SJSA1 (cell line): ENCODE measurements around the gene SOX9. TPM values are rescaled to one million over a fixed set of nuclear protein-coding genes. Genes with fewer than 3 reads are reported as not detected.
A peak's percentile ranks its signal among the peaks of the same experiment; 100 is the strongest.

Experiments
- DNase-seq, 2 experiments: peaks; one replicate each; pipeline ENCODE4 v3.0.0-alpha.2; 2015 to 2020; ENCODE audit warnings: low spot score in 2 of 2, low read depth in 1 of 2
- H3K27ac ChIP-seq: fragments of 250-450 bp; sonication (Bioruptor Pico); 2 replicates; pipeline ENCODE4 v1.5.1; 2020; ENCODE audit warnings: mild to moderate bottlenecking, moderate library complexity
- H3K27me3 ChIP-seq: fragments of 250-450 bp; sonication (Bioruptor Pico); replicated peaks from 2 replicates; pipeline ENCODE4 v1.5.1; 2020; ENCODE audit warnings: mild to moderate bottlenecking, moderate library complexity
- H3K36me3 ChIP-seq: fragments of 250-450 bp; sonication (Bioruptor Pico); 2 replicates; pipeline ENCODE4 v1.5.1; 2020; ENCODE audit warnings: mild to moderate bottlenecking
- H3K4me1 ChIP-seq: fragments of 250-450 bp; sonication (Bioruptor Pico); replicated peaks from 2 replicates; pipeline ENCODE4 v1.6.1; 2021; ENCODE audit warnings: mild to moderate bottlenecking
- H3K4me3 ChIP-seq: fragments of 250-450 bp; sonication (Bioruptor Pico); 2 replicates; pipeline ENCODE4 v1.5.1; 2020; ENCODE audit warnings: mild to moderate bottlenecking
- H3K9me3 ChIP-seq: fragments of 250-450 bp; sonication (Bioruptor Pico); replicated peaks from 2 replicates; pipeline ENCODE4 v1.5.1; 2020; ENCODE audit warnings: mild to moderate bottlenecking
- total RNA-seq: library from RNA; depleted of rRNA; stranded (reverse); fragments of >200 nt; shearing (Covaris generic); gene quantifications from 2 replicates; pipeline ENCODE4 v1.2.3, GENCODE V29; 2014

The SOX9 gene
- total RNA-seq, 1 experiment from 2014 or later: 2.9 TPM

DNA sequence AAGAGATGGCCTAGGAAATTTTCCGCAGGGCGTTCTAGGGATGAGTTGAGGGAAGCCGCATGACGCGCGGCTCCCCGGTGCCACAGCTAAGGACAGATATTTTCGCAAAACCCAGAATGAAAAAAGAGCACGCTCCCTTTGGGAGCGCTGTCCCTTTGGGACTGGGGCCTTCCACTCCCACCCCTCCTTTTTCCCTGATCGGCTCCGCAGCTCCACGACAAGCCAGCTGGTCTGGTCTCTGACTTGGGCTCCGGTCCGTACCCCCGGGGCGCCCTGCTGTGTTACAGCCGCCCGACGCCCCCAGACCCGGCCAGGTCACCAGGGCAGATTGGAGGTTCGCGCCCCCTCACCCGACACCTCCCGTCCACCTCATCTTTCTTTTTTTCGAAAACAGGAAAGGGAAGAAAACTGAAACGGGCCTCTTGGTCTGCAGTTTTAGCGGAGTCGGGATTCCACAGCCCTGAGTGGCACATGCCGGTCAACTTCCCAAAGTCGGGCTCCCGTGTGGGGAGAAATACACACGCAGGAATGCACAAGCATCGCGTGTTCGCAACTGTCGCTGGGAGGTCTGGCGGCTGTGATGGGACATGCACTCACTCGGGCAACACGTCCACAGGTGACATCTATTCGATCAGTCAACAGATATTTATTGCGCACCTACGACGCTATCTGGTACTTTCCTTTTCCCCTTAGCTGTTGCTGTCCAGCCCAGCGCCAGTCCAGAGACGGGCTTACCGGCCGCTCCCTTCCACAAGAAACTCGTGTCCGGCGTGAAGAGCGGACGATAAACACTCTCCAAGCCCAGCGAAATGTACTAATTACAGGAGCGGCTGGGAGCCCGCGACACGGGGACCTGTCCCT lies 3.9 kb upstream of the SOX9 start:
- DNase-seq: no peak
- H3K4me3 ChIP-seq: no peak overlapping the region
- H3K27me3 ChIP-seq: 0 out of 2 replicates have a peak, but pooled peaks cover 4% of the 10 kb centered on the region
- no peak overlapping the region for H3K27ac ChIP-seq
- peaks cover 15% of the 10 kb centered on the region for H3K4me1 ChIP-seq
- H3K36me3 ChIP-seq: no peaks in the 10 kb centered on the region
- H3K9me3 ChIP-seq: no peaks in the 10 kb centered on the region

DNA sequence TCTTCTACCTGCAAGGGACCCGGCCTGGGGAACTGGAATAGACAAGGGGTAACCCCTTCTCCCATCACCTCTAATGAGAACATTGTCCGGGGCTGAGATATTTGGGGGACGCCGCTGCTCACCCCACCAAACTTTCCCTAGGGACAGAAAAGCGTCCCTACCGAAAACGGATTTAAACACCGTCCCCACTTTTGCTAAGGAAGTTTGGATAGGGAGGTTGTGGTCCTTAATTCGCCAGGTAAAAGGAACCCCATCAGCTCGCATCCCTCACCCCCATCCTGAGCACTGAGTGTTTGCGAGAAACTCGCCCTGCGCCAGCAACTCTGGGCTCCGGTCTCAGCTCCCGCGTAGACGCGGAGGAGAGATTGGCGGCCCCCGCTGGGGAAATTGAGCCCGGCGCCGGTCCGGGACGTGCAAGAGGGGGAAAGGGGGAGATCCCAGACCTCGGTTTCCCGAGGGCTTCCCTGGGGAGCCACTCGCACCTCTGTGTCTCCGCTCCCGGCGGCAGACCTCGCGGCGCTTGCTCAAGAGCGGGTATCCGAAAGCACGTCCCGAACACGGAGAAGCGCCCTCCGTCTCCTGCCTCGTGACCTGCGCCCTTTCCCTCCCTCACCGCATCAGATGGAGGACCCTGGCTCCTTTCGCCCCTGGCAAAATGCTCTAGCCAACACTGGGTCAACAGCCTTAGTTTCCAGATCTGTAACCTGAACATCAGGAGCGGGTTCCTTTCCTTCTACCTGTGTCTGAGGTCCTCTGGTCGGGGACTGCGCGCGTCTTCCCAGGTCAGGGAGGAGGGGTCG lies 3.1 kb upstream of the SOX9 start:
- 0 out of 2 replicates have a peak, but pooled peaks cover 4% of the 10 kb centered on the region for H3K27me3 ChIP-seq
- H3K4me3 ChIP-seq: no peak overlapping the region
- H3K4me1 ChIP-seq: peaks cover 20% of the 10 kb centered on the region
- no peaks in the 10 kb centered on the region for H3K9me3 ChIP-seq
- no peak for DNase-seq
- no peak overlapping the region for H3K27ac ChIP-seq
- H3K36me3 ChIP-seq: peaks cover 1% of the 10 kb centered on the region

DNA sequence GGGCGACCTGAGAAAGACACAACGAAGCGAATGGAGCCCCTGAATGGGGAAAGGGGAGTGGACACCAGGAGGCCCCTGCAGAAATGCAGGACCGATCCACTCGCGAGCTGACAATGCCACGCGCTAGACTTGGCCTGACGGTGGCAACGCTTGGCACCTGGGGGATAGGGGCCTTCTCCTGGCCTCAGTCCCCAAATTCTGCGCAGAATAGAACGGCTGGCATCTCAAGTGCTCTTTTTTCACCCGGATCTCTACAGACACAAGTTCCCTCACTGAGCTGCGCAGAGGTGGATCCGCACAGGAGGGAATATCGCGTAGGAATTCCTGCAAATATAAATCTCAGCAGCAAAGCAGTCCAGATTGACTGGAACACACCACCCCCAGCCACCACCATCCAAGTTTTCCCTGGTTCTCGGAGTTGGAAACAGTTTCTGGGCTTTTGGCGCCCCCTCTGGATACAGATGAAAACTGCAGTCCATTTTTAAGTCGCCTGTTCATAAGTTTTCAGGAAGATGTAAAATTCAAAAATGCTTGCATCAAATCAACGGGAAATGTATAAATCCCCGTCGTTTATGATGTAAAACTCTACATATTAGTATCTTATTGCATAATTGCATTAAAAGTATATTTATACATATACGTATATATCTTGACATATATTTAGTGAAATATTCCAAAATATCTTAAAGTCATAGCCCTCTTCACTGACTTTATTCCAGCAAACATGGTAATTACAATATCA lies 2.3 kb upstream of the SOX9 start:
- H3K36me3 ChIP-seq: peaks cover 9% of the 10 kb centered on the region
- 0 out of 2 replicates have a peak, but pooled peaks cover 4% of the 10 kb centered on the region for H3K27me3 ChIP-seq
- H3K4me3 ChIP-seq: no peak overlapping the region
- peaks cover 27% of the 10 kb centered on the region for H3K4me1 ChIP-seq
- H3K9me3 ChIP-seq: no peaks in the 10 kb centered on the region
- DNase-seq: peak; percentile 37 to 72
- H3K27ac ChIP-seq: no peak overlapping the region

DNA sequence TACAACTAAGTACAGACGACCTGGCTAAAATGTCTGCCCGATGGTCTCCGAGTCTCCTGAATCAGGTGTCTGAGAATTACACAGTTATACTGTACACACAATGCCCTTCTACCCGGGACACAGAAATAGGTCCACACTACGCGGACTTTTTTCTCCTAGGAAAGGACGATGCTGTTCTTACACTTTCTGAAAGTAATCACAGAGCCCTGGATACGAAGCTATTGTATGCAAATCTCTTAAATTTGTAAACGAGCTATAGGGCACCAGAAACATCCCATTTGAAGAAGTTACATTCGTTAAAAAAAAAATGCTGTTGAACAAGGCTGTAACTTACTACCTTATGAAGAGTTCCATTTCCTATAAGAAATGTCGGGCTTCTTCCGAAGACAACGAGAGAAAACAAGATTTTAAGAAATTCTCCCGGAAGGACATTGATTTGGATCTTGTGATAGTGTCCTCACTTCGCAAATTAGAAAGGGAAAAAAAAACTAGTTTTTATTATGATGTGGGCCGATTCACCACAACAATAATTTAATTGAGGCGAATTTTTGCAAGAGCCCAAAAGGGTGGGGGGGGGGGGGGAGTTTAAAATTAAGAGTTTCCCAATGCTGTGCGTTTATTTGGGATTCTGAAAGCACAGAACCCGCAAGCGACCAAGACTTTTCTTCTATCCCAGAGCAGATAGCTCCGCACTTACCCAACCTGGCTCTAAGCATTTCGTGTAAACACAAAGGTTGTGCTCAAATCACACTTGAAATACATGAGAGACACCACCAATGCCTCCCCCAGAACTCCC lies 1.5 kb upstream of the SOX9 start:
- Histone ChIP-seq H3K27ac (no peak overlapping the region), H3K4me3 (no peak overlapping the region), H3K9me3 (no peaks in the 10 kb centered on the region), H3K36me3 (peaks cover 15% of the 10 kb centered on the region), H3K27me3 (0 out of 2 replicates have a peak, but pooled peaks cover 4% of the 10 kb centered on the region), H3K4me1 (peaks cover 35% of the 10 kb centered on the region)
- no peak for DNase-seq

DNA sequence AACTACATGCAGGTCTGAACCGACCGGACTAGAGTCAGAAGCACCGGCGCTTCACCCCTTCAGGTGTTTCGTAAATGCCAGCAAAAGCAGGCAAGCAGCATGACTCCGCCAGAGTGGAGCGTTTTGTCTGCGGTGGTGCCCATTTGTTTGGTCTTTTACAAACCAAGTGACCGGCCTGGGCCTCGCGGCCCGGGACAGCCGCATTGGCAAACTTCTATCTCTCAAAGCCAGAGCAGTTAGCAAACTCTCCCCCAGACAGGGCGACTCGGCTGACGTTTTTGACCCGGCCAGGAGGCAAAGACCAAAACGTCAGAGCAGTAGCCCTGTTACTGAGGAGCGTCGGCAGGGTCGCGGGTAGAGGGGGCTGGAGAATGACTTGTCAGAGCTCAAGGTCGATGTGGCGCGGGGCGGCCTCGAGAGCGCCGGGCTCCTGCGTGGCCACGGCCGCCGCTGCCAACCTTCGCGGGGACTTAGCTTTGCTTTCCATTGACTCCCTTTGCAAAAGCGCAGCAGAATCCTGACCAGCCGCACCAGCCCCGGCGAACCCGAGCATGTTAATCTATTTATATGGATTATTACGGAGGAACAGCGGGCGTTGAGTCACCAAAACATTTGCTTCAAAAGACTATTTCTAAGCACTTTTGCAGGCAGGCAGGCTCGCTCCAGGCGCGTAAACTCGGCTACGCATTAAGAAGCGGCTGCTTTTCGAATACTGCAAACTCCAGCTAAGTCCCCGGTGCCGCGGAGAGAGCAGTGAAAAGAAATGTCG lies 763 bp upstream of the SOX9 start:
- Histone ChIP-seq H3K9me3 (no peaks in the 10 kb centered on the region), H3K27me3 (0 out of 2 replicates have a peak, but pooled peaks cover 4% of the 10 kb centered on the region), H3K4me3 (peak overlapping the region; percentile 56), H3K4me1 (peaks cover 39% of the 10 kb centered on the region), H3K27ac (no peak overlapping the region), H3K36me3 (peaks cover 23% of the 10 kb centered on the region)
- DNase-seq: peak; percentile 65 to 67

DNA sequence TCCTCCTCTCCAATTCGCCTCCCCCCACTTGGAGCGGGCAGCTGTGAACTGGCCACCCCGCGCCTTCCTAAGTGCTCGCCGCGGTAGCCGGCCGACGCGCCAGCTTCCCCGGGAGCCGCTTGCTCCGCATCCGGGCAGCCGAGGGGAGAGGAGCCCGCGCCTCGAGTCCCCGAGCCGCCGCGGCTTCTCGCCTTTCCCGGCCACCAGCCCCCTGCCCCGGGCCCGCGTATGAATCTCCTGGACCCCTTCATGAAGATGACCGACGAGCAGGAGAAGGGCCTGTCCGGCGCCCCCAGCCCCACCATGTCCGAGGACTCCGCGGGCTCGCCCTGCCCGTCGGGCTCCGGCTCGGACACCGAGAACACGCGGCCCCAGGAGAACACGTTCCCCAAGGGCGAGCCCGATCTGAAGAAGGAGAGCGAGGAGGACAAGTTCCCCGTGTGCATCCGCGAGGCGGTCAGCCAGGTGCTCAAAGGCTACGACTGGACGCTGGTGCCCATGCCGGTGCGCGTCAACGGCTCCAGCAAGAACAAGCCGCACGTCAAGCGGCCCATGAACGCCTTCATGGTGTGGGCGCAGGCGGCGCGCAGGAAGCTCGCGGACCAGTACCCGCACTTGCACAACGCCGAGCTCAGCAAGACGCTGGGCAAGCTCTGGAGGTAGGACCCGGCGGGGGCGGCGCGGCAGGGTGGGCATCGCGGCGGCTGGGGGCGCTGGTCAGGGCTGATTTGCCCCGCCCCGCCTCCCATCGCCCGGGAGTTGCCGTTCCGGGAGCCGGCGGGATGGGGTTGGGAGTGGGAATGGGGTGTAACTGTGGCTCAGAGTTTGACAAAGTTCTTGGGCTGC lies 567 bp downstream of the SOX9 start:
- H3K4me3 ChIP-seq: peak overlapping the region; percentile 56
- H3K27ac ChIP-seq: no peak overlapping the region
- 0 out of 2 replicates have a peak, but pooled peaks cover 4% of the 10 kb centered on the region for H3K27me3 ChIP-seq
- no peaks in the 10 kb centered on the region for H3K9me3 ChIP-seq
- peaks cover 50% of the 10 kb centered on the region for H3K4me1 ChIP-seq
- peaks cover 25% of the 10 kb centered on the region for H3K36me3 ChIP-seq
- peak; percentile 71 to 85 for DNase-seq

DNA sequence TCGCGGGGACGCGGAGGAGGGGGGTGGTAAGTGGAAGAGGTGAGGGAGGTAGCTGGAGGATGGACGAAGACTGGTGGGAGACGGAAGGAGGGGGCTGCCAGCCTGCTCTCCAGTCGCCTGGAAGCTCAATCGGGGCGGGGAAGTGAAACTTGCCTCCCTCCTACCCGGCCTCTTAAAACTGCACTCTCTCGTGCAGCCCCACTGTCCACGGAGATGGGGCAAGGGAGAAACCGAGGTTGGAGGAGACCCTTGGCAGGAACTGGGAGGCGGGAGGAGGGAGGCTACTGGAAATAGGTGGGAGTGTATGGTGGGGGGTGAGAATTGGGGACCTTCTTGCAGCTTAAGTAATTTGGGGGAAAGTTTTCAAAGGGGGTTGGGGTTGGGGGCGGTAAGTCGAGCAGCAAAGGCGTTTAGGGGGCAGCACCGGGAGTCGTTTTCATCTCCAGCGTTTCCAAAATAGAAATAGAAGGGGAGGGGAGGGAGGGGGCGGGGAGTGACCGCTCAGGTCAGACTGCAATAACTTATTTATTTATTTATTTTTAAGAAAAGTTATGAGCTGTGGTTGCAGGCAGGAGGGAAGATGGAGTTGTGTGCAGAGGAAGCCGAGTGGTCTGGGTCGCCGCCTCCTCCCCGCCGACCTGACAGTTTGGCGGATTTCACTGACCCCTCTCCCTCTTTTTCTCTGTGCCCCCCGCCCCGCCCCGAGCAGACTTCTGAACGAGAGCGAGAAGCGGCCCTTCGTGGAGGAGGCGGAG lies 1.4 kb downstream of the SOX9 start:
- peak in 1 of 2 experiments; percentile 67 for DNase-seq

DNA sequence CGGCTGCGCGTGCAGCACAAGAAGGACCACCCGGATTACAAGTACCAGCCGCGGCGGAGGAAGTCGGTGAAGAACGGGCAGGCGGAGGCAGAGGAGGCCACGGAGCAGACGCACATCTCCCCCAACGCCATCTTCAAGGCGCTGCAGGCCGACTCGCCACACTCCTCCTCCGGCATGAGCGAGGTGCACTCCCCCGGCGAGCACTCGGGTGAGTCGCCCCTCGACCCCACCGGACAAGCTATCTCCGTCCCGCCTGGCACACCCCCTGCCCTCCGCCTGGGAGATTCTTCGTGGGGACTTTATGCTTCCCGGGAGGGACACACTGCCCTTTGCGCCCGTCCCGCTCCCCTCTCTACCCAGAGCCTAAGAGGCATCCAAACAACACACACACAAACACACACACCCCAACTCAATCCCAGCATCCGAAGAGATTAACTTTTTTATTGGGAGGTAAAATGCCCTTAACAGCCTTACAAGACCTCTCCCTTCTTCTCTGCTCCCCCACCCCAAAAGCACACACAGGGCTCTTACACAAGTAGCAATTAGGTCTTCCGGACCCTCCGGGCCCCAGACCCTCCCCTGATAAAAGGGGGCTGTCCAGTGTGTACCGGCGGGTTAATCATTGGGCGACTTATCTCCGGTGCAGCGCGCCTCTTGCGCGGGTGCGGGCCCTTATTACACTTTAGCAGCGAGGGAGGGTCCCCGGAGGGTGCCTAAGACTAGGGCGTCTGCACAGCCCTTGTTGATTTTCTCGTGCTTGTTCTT lies 2.1 kb downstream of the SOX9 start:
- Histone ChIP-seq H3K9me3 (no peaks in the 10 kb centered on the region), H3K4me1 (peaks cover 58% of the 10 kb centered on the region), H3K27ac (no peak overlapping the region), H3K27me3 (0 out of 2 replicates have a peak, but pooled peaks cover 4% of the 10 kb centered on the region), H3K4me3 (peak overlapping the region; percentile 56), H3K36me3 (peaks cover 25% of the 10 kb centered on the region)
- peak; percentile 73 to 89 for DNase-seq

More for the DNA sequence above, 1.4 kb downstream of the SOX9 start:
- peaks cover 25% of the 10 kb centered on the region for H3K36me3 ChIP-seq
- H3K27me3 ChIP-seq: 0 out of 2 replicates have a peak, but pooled peaks cover 4% of the 10 kb centered on the region
- no peaks in the 10 kb centered on the region for H3K9me3 ChIP-seq
- peak overlapping the region; percentile 56 for H3K4me3 ChIP-seq
- no peak overlapping the region for H3K27ac ChIP-seq
- H3K4me1 ChIP-seq: peaks cover 58% of the 10 kb centered on the region

DNA sequence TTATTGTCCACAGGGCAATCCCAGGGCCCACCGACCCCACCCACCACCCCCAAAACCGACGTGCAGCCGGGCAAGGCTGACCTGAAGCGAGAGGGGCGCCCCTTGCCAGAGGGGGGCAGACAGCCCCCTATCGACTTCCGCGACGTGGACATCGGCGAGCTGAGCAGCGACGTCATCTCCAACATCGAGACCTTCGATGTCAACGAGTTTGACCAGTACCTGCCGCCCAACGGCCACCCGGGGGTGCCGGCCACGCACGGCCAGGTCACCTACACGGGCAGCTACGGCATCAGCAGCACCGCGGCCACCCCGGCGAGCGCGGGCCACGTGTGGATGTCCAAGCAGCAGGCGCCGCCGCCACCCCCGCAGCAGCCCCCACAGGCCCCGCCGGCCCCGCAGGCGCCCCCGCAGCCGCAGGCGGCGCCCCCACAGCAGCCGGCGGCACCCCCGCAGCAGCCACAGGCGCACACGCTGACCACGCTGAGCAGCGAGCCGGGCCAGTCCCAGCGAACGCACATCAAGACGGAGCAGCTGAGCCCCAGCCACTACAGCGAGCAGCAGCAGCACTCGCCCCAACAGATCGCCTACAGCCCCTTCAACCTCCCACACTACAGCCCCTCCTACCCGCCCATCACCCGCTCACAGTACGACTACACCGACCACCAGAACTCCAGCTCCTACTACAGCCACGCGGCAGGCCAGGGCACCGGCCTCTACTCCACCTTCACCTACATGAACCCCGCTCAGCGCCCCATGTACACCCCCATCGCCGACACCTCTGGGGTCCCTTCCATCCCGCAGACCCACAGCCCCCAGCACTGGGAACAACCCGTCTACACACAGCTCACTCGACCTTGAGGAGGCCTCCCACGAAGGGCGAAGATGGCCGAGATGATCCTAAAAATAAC lies 3.0 kb downstream of the SOX9 start:
- H3K4me3 ChIP-seq: peak overlapping the region; percentile 56
- H3K4me1 ChIP-seq: peaks cover 58% of the 10 kb centered on the region
- H3K27me3 ChIP-seq: 0 out of 2 replicates have a peak, but pooled peaks cover 4% of the 10 kb centered on the region
- no peaks in the 10 kb centered on the region for H3K9me3 ChIP-seq
- H3K27ac ChIP-seq: no peak overlapping the region
- DNase-seq: no peak
- peaks cover 25% of the 10 kb centered on the region for H3K36me3 ChIP-seq

DNA sequence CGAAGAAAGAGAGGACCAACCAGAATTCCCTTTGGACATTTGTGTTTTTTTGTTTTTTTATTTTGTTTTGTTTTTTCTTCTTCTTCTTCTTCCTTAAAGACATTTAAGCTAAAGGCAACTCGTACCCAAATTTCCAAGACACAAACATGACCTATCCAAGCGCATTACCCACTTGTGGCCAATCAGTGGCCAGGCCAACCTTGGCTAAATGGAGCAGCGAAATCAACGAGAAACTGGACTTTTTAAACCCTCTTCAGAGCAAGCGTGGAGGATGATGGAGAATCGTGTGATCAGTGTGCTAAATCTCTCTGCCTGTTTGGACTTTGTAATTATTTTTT lies 3.6 kb downstream of the SOX9 start:
- Histone ChIP-seq H3K9me3 (no peaks in the 10 kb centered on the region), H3K4me3 (no peak overlapping the region), H3K27ac (no peak overlapping the region)

More for the DNA sequence above, 3.6 kb downstream of the SOX9 start:
- Histone ChIP-seq H3K36me3 (peaks cover 25% of the 10 kb centered on the region), H3K4me1 (peaks cover 58% of the 10 kb centered on the region), H3K27me3 (0 out of 2 replicates have a peak, but pooled peaks cover 4% of the 10 kb centered on the region)
- no peak for DNase-seq
